Activated naive CD8-positive, alpha-beta T cell treated with anti-CD3 and anti-CD28 coated beads for 36 hours (primary cell): ENCODE results near the gene NTN4. TPM values are rescaled to one million over a fixed set of nuclear protein-coding genes. Genes with fewer than 3 reads are reported as not detected.
A peak's percentile ranks its signal among the peaks of the same experiment; 100 is the strongest.
"Not testable (repeated sequence)": the region's sequence is repeated elsewhere in the genome, so short reads cannot be mapped to it uniquely, and the experiment has no call there.

Experiments used
- DNase-seq: peaks from one replicate; pipeline ENCODE4 v3.0.0; 2021
- H3K27ac Mint-ChIP-seq: one replicate; pipeline ENCODE4 v1.8.0; 2022; ENCODE audit warnings: mild to moderate bottlenecking, moderate library complexity, mixed read lengths
- H3K27me3 Mint-ChIP-seq: one replicate; pipeline ENCODE4 v1.8.0; 2022; ENCODE audit warnings: mild to moderate bottlenecking, mixed read lengths
- H3K36me3 Mint-ChIP-seq: one replicate; pipeline ENCODE4 v1.8.0; 2021; ENCODE audit warnings: mild to moderate bottlenecking, mixed read lengths
- H3K4me1 Mint-ChIP-seq: one replicate; pipeline ENCODE4 v1.8.0; 2021; ENCODE audit warnings: mixed read lengths
- H3K4me3 Mint-ChIP-seq: one replicate; pipeline ENCODE4 v1.8.0; 2022; ENCODE audit warnings: mild to moderate bottlenecking, moderate library complexity, mixed read lengths
- H3K9me3 Mint-ChIP-seq: one replicate; pipeline ENCODE4 v1.8.0; 2022; ENCODE audit warnings: mixed read lengths
- total RNA-seq, 2 experiments: library from RNA; stranded (reverse); gene quantifications; one replicate each; pipeline ENCODE4 v1.2.3, GENCODE V29; 2021

NTN4 gene
- total RNA-seq, 2 experiments from 2014 or later: not detected

GRCh38 chr12:95626854-95627253, 163.7 kb downstream of the NTN4 start:
- Mint-ChIP-seq H3K36me3 (no peaks in the 10 kb centered on the region), H3K9me3 (no peaks in the 10 kb centered on the region), H3K4me1 (no peaks in the 10 kb centered on the region), H3K4me3 (no peak overlapping the region), H3K27me3 (no peaks in the 10 kb centered on the region), H3K27ac (no peak overlapping the region)
- no peak for DNase-seq

- H3K36me3 Mint-ChIP-seq: no peaks in the 10 kb centered on the region
These were observed 165.6 kb downstream of the NTN4 start for GRCh38 chr12:95625012-95625411.

GRCh38 chr12:95624589-95624988, 166.0 kb downstream of the NTN4 start:
- H3K4me1 Mint-ChIP-seq: no peaks in the 10 kb centered on the region
- no peaks in the 10 kb centered on the region for H3K27me3 Mint-ChIP-seq
- no peak for DNase-seq
- no peak overlapping the region for H3K27ac Mint-ChIP-seq
- no peaks in the 10 kb centered on the region for H3K36me3 Mint-ChIP-seq
- no peaks in the 10 kb centered on the region for H3K9me3 Mint-ChIP-seq
- no peak overlapping the region for H3K4me3 Mint-ChIP-seq

More at GRCh38 chr12:95625012-95625411, 165.6 kb downstream of the NTN4 start:
- no peak for DNase-seq
- no peaks in the 10 kb centered on the region for H3K27me3 Mint-ChIP-seq
- H3K9me3 Mint-ChIP-seq: no peaks in the 10 kb centered on the region
- no peaks in the 10 kb centered on the region for H3K4me1 Mint-ChIP-seq
- H3K4me3 Mint-ChIP-seq: no peak overlapping the region
- H3K27ac Mint-ChIP-seq: no peak overlapping the region

GRCh38 chr12:95623554-95624170, 166.9 kb downstream of the NTN4 start:
- Mint-ChIP-seq H3K9me3 (no peaks in the 10 kb centered on the region), H3K27me3 (no peaks in the 10 kb centered on the region)

GRCh38 chr12:95622879-95623278, 167.7 kb downstream of the NTN4 start:
- Mint-ChIP-seq H3K36me3 (no peaks in the 10 kb centered on the region), H3K27ac (no peak overlapping the region), H3K4me1 (no peaks in the 10 kb centered on the region), H3K27me3 (no peaks in the 10 kb centered on the region), H3K4me3 (no peak overlapping the region), H3K9me3 (no peaks in the 10 kb centered on the region)
- DNase-seq: no peak

More at GRCh38 chr12:95623554-95624170, 166.9 kb downstream of the NTN4 start:
- peak; percentile 5 for DNase-seq
- Mint-ChIP-seq H3K27ac (no peak overlapping the region), H3K4me1 (no peaks in the 10 kb centered on the region), H3K4me3 (no peak overlapping the region), H3K36me3 (no peaks in the 10 kb centered on the region)

- Mint-ChIP-seq H3K4me1 (no peaks in the 10 kb centered on the region), H3K27me3 (no peaks in the 10 kb centered on the region), H3K4me3 (no peak overlapping the region), H3K36me3 (no peaks in the 10 kb centered on the region), H3K27ac (no peak overlapping the region), H3K9me3 (no peaks in the 10 kb centered on the region)
- DNase-seq: no peak
These were observed 168.8 kb downstream of the NTN4 start for GRCh38 chr12:95621725-95622124.

- Mint-ChIP-seq H3K27me3 (no peaks in the 10 kb centered on the region), H3K4me3 (no peak overlapping the region), H3K36me3 (no peaks in the 10 kb centered on the region), H3K4me1 (peaks cover 2% of the 10 kb centered on the region), H3K9me3 (no peaks in the 10 kb centered on the region), H3K27ac (no peak overlapping the region)
- no peak for DNase-seq
These were observed 170.4 kb downstream of the NTN4 start for GRCh38 chr12:95620171-95620570.

GRCh38 chr12:95616470-95616869, 174.1 kb downstream of the NTN4 start:
- H3K4me1 Mint-ChIP-seq, H3K4me3 Mint-ChIP-seq, H3K27me3 Mint-ChIP-seq, H3K9me3 Mint-ChIP-seq, H3K36me3 Mint-ChIP-seq, DNase-seq, H3K27ac Mint-ChIP-seq: not testable (repeated sequence)

- Mint-ChIP-seq H3K4me1 (peaks cover 2% of the 10 kb centered on the region), H3K9me3 (no peaks in the 10 kb centered on the region), H3K36me3 (no peaks in the 10 kb centered on the region), H3K4me3 (no peak overlapping the region), H3K27me3 (no peaks in the 10 kb centered on the region), H3K27ac (no peak overlapping the region)
- DNase-seq: no peak
These were observed 174.8 kb downstream of the NTN4 start for GRCh38 chr12:95615749-95616148.

- Mint-ChIP-seq H3K4me3 (no peak overlapping the region), H3K36me3 (no peaks in the 10 kb centered on the region), H3K27ac (no peak overlapping the region), H3K4me1 (peaks cover 3% of the 10 kb centered on the region), H3K27me3 (no peaks in the 10 kb centered on the region), H3K9me3 (no peaks in the 10 kb centered on the region)
- DNase-seq: no peak
These were observed 176.1 kb downstream of the NTN4 start for GRCh38 chr12:95614390-95614982.

GRCh38 chr12:95613021-95613420, 177.5 kb downstream of the NTN4 start:
- Mint-ChIP-seq H3K27me3 (no peaks in the 10 kb centered on the region), H3K4me1 (peaks cover 5% of the 10 kb centered on the region), H3K27ac (no peak overlapping the region), H3K36me3 (no peaks in the 10 kb centered on the region), H3K4me3 (no peak overlapping the region), H3K9me3 (no peaks in the 10 kb centered on the region)
- DNase-seq: no peak

GRCh38 chr12:95611676-95612309, 178.8 kb downstream of the NTN4 start:
- Mint-ChIP-seq H3K27ac (no peak overlapping the region), H3K4me1 (peaks cover 5% of the 10 kb centered on the region), H3K36me3 (no peaks in the 10 kb centered on the region), H3K9me3 (no peaks in the 10 kb centered on the region), H3K4me3 (no peak overlapping the region), H3K27me3 (no peaks in the 10 kb centered on the region)
- no peak for DNase-seq

GRCh38 chr12:95608252-95609033, 182.1 kb downstream of the NTN4 start:
- peaks cover 3% of the 10 kb centered on the region for H3K4me1 Mint-ChIP-seq
- no peak for DNase-seq
- H3K36me3 Mint-ChIP-seq: no peaks in the 10 kb centered on the region
- no peak overlapping the region for H3K27ac Mint-ChIP-seq
- H3K4me3 Mint-ChIP-seq: no peak overlapping the region
- H3K9me3 Mint-ChIP-seq: no peaks in the 10 kb centered on the region
- no peaks in the 10 kb centered on the region for H3K27me3 Mint-ChIP-seq
